ENCODE results near the gene ZCCHC14.
"Not testable (repeated sequence)": the region's sequence is repeated elsewhere in the genome, so short reads cannot be mapped to it uniquely, and the experiment has no call there.

Gene ZCCHC14

DNA sequence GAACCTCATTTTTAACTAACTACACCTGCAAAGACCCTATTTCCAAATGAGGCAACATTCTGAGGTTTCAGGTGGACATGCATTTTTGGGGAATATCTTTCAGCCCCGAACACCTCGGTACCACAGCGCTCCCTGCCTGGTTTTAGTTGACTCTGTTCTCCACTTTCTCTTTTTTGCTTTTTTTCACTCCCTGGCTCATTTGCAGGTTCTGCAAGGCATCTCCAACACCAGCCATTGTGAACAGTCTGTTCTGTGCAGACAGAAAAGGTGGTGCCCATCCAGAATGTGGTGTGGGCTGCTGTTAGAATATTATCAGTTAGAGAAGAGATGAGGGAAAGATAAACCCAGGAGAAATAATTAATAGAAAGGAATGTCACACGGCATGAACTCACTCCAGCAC lies 32.5 kb upstream of the ZCCHC14 start:
- no peak for DNase-seq

DNA sequence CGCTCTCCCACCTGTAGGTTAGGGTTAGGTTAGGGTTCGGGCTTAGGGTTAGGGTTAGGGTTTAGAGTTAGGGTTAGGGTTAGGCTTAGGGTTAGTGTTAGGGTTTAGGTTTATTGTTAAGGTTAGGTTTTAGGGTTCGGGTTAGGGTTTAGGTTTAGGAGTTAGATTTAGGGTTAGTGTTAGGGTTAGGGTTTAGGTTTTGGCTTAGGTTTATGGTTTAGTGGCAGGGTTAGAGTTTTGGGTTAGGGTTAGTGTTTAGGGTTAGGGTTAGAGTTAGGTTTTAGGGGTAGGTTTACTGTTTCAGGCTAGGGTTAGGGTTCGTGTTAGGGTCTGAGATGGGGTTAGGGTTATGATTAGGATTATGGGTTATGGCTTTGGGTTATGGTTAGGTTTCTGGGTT lies 31.6 kb upstream of the ZCCHC14 start:
- no peak for DNase-seq

DNA sequence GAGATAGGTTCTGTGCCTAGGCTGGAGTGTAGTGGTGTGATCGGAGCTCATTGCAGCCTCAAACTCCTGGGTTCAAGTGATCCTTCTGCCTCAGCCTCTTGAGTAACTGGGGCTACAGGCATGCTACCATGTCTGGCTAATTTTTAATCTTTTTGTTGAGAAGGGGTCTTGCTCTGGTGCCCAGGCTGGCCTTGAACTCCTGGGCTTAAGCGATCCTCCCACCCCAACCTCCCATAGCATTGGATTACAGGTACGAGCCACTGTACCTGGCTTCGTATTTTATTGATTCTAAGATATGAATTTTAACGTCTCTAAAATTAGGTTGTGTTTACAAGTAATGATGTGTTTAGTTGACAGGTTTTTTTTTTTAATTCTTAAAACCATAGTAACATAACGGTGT lies 30.8 kb upstream of the ZCCHC14 start:
- DNase-seq: not testable (repeated sequence)

DNA sequence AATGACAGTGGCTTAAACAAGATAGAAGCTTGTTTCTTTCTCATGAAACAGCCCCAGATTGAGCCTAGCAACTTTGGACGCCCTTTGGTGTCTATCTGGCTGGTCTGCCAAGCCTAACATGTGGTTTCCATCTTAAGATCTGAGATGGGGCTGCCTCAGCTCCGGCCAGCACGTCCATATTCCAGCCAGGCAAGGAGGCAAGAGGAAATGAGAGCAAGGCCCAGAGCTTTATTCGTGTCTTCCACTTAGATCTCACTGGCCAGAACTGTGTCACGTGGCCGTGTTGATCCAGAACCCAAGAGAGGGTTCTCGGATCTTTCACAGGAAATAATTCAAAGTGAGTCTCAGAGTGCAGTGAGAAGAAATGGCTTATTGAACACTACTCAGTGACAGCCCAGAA lies 28.9 kb upstream of the ZCCHC14 start:
- DNase-seq: not testable (repeated sequence)

DNA sequence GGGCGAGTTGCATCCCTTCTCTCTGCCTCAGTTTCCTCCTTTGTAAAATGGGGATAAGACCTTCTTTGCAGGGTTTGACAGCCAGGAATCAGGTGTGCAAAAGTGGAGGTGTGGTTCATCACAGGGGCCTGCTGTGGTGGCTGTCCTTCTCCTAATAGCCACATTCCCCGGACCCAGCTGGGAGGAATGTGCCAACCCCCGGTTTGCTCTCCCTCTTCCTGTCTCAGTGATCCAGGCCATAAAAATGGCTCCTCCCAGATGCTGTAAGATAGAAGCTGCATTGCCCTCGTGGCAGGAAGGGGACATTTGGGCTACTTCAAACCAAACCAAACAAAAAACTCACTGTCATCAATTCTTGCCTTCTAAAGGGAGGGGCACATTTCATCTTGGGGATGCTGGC lies 26.3 kb upstream of the ZCCHC14 start:
- DNase-seq: not testable (repeated sequence)

DNA sequence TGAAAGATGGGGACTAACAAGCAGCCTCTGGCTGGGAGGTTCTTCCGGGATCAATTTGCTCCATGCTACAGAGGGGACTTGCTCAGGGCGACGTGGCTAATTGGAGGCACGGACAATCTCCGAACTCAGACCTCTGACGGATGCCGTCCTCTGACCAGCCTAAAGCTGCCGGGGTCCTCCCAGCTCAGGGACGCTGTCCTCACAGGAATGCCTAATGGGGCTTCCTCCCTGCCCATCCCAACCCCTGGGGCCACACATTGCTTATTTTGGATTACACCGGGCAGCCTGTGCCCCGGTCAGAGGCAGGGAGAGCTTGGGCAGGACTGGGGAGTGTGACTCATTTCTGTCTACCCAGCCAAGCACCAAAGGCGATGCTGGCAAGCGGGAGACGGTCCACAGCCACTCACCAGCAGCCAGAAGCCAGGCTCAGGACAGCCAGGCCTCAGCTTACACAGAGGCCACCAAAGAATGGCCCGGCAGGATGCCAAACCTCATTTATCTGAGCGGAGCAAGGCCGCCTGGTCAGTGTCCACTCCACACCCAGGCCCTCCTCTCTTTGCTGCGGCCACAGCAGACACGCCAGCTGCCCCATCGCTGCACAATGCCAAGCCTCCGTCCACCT lies 25.7 kb upstream of the ZCCHC14 start:
- DNase-seq: peak in 4 of 58 donors; percentile 21 to 56 (median 35)

DNA sequence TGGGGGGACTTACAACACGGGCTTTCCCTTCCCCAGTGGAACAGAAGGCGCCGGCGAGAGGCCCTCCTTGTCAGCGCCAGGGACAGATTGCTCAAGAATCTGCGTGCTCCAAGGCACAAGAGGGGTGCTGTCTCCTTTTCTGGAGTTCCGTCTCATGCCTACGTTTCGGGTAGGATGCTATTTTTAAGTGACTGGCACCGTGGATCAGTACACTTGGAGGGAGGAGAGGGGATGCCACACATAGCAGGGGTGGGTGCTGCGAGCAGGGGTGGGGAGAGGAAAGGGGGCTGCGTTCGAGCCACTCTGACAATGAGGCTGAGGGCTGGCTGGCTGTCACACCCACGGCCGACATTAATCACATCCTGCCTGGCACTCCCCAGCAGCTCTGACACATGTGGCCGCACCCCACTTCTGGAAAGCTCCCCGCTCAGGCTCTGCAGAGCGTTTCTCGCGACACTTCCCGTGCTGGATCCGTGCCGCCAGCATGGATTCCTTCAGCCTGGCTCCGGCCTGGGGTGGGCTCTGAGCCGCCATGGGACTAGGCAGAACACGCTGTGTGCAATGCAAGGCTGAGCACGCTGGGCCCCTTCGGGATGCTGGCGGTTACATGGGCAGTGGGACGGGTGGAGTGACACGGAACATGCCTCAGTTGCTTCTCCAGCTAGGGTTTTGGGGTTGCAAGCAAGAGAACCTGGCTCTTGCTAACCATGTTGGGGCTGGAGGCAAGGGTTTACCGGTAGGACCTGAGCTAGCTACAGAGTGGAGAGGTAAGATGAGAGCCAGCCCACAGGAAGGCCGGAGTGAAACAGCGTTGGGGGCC lies 25.0 kb upstream of the ZCCHC14 start:
- DNase-seq: peak in 31 of 58 donors; percentile 21 to 81 (median 49)

DNA sequence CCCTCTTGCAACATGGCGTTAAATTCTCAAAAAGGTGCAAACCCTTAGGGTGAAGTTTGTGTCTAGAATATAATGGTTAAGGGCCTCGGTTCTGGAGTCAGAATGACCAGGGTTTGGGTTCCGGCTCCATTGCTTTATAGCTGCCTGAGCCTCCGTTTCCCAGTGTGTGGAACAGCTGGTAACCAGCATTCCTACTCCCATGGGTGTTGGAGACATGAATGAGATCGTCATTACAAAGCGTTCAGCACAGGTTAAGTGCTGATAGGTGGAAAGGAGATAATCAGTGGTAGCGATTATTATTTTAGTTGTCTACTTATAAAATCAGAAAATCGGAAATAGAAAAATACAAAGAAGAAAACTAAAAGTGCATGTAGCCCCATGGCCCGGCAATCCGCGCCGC lies 23.5 kb upstream of the ZCCHC14 start:
- DNase-seq: no peak

DNA sequence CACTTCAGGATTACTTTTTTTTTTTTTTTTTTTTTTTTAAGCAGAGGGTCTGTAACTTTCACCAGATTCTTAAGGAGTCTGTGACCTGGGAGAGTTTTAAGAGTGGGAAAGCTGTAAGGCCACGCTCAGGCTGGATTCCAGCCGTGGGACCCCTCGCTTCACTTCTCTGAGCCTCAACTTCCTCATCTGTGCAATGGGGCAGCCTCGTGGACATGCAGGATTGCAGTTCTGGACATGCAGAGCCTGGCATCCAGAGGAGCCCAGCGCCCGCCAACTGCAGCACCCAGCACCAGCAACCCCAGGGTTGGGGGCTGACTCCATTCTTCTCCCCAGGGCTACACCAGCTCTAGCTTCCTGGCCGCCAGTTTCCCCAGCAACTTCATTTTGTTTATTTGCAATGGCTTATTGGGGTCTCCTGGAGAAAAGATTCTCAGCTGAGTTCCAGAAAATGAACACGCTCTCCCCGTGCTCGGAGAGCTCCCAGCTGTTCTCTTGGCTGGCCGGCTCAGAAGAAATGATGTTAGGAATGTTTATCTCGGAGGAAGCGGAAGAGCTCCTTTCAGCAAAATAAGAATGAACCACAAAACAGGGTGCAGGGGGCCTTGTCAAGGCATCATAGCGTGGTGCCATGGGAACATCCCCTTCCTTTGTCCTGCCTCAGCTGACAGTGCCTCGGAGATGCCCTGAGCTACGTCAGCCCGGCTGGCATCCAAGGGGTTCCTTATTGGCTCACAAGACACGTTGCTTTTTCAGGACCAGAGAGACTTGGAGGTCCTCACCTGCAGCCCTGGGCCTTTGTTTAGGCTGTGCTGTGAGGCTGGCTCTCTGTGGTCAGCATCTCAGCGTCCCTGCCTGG lies 22.9 kb upstream of the ZCCHC14 start:
- DNase-seq: no peak

DNA sequence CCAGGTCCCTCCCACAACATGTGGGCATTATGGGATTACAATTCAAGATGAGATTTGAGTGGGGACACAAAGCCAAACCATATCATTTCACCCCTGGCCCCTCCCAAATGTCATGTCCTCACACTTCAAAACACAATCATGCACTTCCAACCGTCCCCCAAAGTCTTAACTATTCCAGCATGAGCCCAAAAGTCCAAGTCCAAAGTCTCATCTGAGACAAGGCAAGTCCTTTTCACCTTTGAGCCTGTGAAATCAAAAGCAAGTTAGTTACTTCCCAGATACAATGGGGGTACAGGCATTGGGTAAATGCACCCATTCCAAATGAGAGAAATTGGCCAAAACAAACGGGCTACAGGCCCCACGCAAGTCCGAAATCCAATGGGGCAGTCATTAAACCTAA lies 17.0 kb upstream of the ZCCHC14 start:
- not testable (repeated sequence) for DNase-seq

DNA sequence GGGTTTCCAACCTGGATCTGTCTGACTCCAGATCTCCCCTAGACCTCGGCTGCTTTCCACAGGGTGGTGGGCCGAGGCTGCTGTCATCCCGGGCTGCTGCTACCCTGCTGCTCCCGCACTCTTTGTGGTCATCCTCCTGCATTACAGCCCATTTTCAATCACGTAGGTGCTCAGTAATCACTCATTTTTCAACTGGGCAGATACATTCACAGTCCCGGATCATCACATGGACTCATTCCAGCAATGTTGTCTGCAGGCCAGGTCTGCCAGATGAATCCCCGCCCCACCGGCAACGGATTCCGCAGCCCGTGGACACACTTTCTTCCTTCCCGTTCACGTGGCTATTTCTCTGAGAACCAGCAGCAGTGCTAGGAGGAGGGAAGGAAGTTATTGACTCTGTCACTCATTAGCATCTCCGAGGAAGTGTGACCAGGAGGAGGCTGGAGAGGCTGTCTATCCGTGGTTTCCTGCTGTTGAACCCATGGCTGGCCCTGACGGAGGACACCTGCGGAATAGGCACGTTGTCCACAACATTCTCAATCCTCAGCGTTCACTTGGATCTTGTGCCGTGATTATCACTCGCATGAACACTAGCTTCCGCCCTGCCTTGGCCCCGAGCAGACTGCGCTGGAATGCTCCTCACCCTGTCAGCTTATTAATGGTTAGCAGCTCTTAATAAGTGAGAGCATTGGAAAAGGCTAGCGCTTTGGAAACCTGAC lies 14.7 kb upstream of the ZCCHC14 start:
- DNase-seq: no peak

DNA sequence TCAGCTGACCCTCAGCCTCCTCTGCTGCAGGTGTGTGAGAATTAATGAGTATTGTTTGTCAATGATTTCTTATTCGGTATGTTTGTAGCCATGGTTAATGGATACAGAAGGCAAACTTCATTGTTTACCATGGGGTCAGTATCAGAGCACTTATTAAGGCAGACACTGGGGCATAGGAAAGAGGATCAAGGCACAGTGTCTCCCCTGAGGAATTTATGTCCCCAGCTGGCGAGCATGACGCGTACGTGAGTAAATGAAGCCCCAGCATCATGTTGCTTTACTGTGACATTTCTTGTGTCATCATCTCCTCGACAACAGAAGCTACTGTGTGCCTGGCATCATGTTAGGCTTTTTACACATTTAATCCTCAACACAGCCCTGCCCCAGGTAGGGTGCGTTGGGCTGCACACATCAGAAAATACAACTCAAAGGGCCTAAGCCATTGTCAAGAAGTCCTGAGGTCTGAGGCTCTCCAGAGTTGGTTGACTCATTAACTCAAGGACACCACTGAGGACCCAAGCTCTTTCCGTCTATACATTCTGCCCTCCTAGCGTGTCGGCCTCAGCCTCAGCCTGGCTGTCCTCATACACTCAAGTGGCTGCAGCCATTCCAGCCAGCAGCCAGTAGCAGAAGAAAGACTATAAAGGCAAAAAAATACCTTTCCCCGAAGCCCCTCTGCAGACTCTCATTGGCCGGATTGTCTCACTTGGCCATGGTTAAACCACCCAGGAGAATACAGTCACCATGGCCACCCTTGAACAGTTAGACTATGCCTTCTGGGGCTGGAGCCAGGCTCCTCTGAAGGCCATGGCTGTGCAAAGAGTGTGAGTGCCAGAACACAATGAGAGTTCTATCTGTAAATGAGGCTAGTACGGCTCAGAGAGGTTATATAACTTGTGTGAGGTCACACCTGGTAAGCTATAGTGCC lies 13.9 kb upstream of the ZCCHC14 start:
- peak in 1 of 58 donors; percentile 20 for DNase-seq

DNA sequence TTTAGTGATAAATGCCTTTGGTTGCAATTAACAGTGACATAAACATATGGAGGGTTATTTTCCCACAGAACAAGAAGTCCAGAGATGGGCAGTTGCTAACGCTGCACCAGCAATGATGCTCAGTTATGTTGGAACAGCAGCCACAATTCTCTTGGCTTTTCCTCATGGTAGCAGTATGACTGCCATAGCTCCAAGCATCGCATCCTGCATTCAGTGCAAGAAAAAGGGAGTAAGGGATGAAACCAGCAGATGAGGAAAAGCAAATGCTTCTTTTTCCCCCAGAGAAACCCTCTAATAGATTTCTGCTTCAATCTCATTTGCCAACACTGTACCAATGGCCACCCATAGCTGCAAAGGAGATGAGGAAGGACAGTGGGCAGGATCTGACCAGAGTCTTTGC lies 13.0 kb upstream of the ZCCHC14 start:
- DNase-seq: no peak

DNA sequence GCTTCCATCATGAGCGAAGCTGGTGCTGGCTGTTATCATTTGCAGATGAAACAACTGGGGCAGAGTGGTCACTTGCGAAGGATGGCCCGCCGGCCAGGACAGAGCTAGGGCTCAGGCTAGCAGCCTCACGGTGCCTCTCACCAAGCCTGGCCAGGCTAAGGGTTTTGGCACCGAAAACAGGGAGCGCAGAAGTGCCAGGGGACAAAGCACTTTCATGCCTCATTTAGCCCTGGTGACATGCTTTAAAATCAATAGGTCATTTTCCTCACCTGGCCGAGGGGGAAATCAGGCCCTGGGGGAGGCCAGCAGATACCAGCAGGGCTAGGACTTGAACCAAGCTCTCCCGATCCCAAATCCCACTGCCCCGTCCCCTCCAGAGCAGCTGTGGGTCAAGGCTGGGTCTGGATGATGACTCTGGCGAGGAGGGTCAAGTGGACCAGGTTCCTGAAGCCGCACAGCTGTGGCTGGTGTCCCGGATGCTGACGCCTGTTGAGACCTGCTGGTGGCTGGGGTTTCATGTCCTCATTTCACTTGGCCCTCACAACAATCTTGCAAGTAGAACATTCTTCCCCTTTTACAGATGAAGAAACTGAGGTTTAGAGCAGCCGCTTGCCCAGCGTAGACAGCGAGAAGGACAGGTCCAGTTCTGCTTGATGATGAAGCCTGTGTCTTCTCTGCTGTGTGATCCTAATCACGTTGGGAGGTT lies 10.6 kb upstream of the ZCCHC14 start:
- not testable (repeated sequence) for DNase-seq

DNA sequence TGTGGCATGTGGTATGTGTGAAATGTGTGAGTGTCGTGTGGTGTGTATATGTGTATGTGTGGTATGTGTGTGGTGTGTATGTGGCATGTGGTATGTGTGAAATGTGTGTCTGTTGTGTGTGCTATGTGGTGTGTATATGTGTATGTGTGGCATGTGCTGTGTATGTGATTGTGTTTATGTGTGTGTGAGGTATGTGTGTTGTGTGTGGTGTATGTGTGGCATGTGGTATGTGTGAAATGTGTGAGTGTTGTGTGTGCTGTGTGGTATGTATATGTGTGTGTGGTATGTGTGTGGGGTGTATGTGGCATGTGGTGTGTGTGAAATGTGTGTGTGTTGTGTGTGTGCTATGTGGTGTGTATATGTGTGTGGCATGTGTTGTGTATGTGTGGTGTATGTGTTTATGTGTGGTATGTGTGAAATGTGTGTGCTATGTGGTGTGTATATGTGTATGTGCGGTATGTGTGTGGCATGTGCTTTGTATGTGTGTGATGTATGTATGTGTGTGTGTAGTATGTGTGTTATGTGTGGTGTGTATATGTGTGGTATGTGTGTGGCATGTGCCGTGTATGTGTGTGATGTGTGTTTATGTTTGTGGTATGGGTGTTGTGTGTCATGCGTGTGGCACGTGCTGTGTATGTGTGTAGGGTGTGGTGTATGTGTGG lies 9.6 kb upstream of the ZCCHC14 start:
- no peak for DNase-seq

DNA sequence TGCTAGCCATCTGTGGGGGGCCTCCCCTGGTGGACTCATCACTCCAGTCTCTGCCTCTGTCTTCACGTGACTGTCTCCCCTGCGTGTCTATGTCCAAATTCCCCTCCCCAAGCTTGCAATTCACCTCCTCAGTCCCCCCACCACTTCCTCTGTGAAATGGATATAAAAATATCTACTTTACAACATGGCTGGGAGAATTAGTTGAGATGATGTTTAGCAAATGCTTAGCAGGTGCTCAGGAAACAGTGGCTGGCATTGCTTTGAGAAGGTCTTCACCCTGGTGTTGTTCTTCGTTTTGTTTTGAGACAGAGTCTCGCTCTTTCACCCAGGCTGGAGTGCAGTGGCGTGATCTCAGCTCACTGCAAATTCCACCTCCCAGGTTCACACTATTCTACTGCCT lies 8.3 kb upstream of the ZCCHC14 start:
- DNase-seq: no peak

DNA sequence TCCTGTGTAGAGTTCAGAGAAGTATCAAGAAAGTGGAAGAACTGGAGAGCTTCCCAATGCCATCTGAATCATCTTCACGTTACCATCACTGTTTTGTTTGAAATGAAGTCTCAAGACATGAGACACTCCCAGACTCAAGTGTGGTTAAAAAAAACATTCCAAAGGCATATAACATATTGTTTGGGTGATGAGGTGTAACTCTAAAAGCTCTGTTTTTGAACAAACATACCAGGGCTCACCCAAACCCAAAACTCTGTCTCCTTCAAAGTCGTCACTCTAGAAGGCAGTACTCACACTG lies 6.3 kb upstream of the ZCCHC14 start:
- DNase-seq: no peak

DNA sequence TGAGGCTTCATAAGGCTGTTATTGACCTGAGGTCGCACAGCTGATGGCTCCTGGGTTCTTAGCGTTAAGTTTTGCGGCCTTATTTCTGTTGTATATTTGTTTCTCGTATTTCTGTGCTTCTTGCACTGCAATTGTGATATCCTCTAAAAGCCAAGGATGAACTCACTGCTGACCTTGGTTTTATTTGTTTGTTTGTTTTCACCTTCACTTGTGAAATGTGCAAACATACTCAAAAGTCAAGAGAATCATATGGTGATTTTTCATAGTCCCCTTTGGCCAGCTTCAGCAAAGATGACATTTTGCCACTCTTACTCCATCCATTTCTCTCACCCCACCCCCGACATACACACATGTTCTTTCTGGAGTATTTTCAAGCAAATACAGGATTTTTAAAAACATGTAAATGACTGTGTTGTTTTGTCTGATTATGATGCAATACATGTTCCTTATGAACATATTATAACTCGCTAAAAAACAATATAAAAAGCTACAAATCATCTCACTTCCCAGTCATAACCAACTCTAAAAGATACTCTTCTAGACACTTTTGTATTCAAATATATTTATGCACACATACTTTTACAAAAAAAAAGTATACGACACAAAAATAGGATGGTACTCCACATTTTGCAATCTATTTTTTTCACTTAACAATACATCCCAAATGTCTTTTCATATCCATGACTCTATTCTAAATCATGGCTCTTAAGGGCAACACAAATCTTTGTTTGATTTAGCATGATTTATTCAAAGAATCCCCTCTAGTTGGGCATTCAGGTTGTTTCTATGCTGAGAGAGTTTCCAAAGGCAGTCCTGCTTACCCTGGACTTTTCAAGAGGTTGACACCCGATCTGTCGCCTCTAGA lies 5.7 kb upstream of the ZCCHC14 start:
- DNase-seq: no peak

Data from anterior cingulate cortex (tissue), 58 donors.